GM18867 (cell line): ENCODE results near the gene PARP8.

Experiments used
- ATAC-seq: cut with Tn5 transposase; IDR thresholded peaks from one replicate; pipeline ENCODE4 v1.9.1; 2021; ENCODE audit warnings: mild to moderate bottlenecking, moderate library complexity; ENCODE audit not compliant: unreplicated experiment

Gene PARP8

DNA sequence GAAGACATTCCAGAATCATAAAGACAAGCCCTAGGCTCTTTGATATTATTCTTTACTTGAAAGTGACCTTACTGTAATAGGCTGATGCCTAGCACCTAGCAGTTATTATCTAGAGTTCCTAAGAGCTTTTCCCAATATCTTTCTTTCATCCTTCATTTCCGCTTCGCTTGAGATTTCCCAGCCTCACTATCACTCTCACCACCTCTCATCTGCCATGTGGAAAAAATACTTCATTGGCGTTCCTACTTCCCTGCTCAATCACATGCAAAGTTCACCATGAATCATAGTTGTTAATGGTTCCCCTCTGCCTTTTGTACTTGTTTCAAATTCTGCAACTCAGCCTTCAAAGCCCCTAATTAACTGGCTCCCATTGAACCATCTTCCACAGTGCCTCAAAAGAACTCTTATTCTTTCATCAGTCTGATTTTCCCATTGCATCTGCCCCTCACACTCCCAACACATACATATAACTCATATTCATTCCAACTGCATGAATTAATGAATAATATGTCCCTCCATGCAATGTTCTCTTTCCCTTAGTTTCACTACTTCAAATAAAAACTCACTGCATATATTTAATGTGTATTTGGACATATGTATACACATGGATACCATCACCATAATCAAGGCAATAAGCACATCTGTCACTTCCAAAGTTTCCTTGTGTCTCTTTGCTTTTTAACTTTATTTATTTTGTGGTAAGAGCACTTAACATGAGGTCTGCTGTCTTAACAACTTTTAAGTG is 221.6 kb downstream of the PARP8 start:
- ATAC-seq, result no peak

- ATAC-seq, result no peak
Measured at GRCh38 chr5:50888751-50889150, 222.3 kb downstream of the PARP8 start.

GRCh38 chr5:50889790-50890189 is 223.4 kb downstream of the PARP8 start:
- ATAC-seq, result no peak
